GM20000 (cell line): ENCODE data around the gene C7orf33.

Experiments
- DNase-seq: peaks from one replicate; pipeline ENCODE4 v3.0.0; 2012; ENCODE audit warnings: low spot score
- TF ChIP-seq, protein P1 (sequence below): IDR thresholded peaks from 2 replicates; pipeline ENCODE4 v1.5.1; 2012; ENCODE audit warnings: mild to moderate bottlenecking, control low read depth; ENCODE audit errors: extremely low read depth, missing control alignments

Gene C7orf33, protein sequence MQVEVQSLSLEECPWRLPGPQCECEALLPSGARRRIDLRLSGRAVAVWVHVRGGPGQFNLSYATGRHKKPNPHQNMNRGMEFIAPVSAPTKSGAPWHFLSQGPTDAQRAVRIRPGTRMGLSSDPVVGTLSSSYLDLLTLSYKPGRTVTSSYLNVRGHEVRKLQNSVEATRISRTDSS

DNA sequence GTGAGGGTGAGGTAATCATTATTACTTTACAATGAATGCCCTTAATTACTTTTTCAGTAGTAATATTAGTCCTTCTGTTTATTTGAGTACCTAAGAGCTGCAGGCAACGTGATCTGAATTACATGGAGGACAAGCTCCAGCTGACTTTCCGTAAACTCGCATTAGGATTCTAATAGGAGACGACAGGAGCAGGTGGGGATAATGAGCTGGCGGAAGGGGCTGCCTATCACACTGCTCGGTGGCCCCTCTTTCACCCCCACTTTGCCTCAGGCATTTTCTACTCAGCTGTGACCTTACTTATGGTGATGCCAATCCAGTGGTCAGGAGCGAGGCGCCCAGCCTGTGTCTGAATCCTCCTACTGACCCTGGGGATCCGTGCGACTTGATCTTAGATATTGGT, at the start of gene C7orf33:
Gene C7orf33, plus strand, starts transcription at position 296 of the 400 bp plus-strand sequence. CDS start 160 bp downstream, outside the sequence.
- no peak for DNase-seq
- TF ChIP-seq, protein P1, sequence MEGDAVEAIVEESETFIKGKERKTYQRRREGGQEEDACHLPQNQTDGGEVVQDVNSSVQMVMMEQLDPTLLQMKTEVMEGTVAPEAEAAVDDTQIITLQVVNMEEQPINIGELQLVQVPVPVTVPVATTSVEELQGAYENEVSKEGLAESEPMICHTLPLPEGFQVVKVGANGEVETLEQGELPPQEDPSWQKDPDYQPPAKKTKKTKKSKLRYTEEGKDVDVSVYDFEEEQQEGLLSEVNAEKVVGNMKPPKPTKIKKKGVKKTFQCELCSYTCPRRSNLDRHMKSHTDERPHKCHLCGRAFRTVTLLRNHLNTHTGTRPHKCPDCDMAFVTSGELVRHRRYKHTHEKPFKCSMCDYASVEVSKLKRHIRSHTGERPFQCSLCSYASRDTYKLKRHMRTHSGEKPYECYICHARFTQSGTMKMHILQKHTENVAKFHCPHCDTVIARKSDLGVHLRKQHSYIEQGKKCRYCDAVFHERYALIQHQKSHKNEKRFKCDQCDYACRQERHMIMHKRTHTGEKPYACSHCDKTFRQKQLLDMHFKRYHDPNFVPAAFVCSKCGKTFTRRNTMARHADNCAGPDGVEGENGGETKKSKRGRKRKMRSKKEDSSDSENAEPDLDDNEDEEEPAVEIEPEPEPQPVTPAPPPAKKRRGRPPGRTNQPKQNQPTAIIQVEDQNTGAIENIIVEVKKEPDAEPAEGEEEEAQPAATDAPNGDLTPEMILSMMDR, result no peak

DNA sequence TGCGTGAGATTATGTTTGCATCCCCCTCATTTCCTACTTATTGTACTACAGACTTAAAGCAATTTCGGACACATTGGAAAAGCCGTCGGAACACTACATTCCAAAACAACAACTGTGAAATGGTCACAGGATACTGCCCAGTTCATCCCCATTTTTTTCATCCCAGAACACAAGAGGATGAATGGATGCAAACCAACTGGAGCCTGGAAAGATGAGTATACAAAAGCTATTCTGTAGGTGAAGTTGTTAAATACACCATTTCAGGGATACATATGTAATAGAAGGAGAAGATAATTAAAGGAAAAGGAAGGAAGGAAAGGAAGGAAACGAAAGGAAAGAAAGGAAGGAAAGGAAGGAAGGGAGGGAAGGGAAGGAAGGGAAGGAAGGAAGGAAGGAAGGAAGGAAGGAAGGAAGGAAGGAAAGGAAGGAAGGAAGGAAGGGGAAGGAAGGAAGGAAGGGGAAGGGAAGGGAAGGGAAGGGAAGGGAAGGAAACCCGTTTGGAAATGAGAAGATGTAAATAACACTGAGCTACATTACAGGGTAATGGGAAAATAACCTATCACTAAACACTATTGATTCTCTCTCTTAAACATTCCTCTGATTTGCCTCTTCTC, 48.6 kb upstream of the C7orf33 start:
- TF ChIP-seq, protein P1, result no peak
- DNase-seq, result no peak

DNA sequence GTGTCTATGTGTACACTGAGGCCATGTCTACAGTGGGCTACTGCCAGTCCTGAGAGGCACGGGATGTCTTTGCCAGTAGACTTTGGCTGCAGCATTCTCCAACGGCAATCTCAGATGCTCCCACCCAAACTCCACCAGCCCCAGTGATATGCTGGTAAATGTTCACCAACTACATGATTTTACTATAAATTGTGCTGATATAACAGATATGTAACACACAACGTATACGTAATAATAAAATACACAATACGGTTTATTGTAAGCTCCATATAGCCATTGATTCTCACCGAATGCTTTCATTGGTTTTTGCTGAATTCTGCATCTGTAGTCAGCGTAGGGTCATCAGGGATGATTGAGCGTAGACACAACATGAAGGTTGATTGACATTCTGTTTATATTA, 47.3 kb upstream of the C7orf33 start:
- TF ChIP-seq, protein P1, result no peak
- no peak for DNase-seq

DNA sequence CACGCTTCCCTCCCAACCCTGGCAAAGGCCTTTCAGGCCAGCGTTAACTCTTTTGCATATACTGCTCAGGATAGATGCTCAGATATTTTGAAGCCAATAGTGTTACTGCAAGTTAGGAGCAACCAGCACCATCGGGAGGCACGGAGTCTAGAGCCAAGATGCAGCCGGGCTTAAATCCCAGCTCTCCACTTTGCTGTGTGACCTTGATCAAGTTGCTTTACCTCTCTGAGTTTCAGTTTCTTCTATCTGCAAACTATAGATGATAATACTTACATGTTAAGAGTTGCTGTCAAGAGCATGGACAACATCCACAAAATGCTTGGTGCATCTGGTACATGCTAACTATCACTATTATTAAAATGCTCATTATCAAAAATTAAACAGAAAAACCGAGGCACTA, 45.4 kb upstream of the C7orf33 start:
- DNase-seq, result no peak
- TF ChIP-seq, protein P1, result no peak

DNA sequence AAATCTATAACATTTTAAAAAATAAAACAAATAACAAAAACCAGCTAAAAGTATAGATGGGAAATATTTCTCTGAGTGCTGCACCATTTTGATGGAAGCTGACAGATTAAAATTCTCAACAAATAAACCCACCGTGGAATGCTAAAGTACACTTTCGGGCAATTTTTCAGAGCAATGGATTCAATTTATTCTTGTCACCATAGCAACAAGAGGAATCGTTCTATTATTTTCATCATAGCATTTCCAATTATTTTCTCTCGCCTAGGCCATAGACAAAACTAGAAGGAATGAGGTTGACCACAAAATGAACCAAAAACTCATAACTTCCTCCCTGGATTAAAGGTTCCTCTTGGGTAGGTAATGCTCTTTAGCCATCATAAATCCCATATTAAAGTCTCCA, 44.6 kb upstream of the C7orf33 start:
- TF ChIP-seq, protein P1, result no peak
- DNase-seq, result no peak

DNA sequence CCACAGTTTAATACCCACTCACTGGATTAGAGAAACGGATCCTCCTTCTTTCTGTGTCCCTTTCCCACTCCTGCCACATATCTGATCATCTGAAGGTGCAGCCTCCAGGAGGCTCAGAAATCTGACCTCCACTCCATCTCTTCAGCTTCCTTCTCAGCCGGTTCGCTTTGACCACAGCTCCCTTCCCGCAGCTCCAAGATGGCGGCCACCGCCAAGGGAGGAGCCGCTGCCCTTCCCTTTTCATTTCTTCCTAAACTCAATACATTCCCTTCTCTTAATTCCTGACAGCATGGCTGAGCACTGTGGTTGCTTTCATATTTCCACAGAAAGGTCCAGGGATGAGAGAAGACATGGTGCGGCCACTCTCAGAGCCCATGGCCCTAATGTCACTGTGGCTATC, 43.7 kb upstream of the C7orf33 start:
- no peak for DNase-seq
- TF ChIP-seq, protein P1, result no peak

DNA sequence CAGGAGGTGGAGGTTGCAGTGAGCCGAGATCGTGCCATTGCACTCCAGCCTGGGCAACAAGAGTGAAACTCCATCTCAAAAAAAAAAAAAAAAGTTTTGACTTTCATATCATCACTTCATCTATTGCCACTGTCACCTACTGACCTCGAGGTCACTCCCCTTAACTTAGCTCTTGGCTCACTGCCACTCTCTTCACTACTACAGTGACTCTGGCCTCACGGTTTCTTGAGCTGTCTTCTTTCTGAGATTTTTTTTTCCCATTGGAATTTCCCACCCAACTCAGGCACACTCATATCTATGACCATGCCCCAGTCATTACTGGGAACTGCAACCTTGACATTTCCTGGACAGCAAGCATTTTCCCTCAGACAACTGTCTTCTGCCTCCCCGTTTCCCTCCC, 42.6 kb upstream of the C7orf33 start:
- DNase-seq, result no peak
- TF ChIP-seq, protein P1, result no peak
